HTERT RPE-1 (cell line): ENCODE data around the gene ERO1A.

Experiments used
- in situ Hi-C: fragments of 300-500 bp; cut with MboI; formaldehyde crosslinking; loops from 4 replicates; pipeline ENCODE4 v1.14.3; 2020; ENCODE audit warnings: low sequenced_read_pairs

The ERO1A gene

GRCh38 chr14:52609445-52610044, 85.8 kb downstream of the ERO1A start:
- in situ Hi-C loops, result no loop called here

- in situ Hi-C loops, result no loop called here
These were observed 88.3 kb downstream of the ERO1A start for GRCh38 chr14:52607061-52607460.

- in situ Hi-C loops, result no loop called here
These were observed 93.2 kb downstream of the ERO1A start for GRCh38 chr14:52602131-52602530.

- in situ Hi-C loops, result no loop called here
These were observed 95.4 kb downstream of the ERO1A start for GRCh38 chr14:52599974-52600373.

- in situ Hi-C loops, result no loop called here
These were observed 96.8 kb downstream of the ERO1A start for GRCh38 chr14:52598568-52598967.

- in situ Hi-C loops, result no loop called here
These were observed 98.5 kb downstream of the ERO1A start for GRCh38 chr14:52596861-52597260.

GRCh38 chr14:52596320-52596719, 99.0 kb downstream of the ERO1A start:
- in situ Hi-C loops, result no loop called here

- in situ Hi-C loops, result no loop called here
These were observed 105.0 kb downstream of the ERO1A start for GRCh38 chr14:52590318-52590717.
